Breast epithelium (tissue), 4 donors: Measurements from ENCODE around the gene SMAD7. TPM values are rescaled to one million over a fixed set of nuclear protein-coding genes. Genes with fewer than 3 reads are reported as not detected.

ENCODE experiments used
- DNase-seq, 2 donors: peaks; one replicate each; pipeline ENCODE4 v3.0.0-alpha.2; 2019; ENCODE audit warnings: low spot score in 2 of 2
- H3K27ac ChIP-seq, 2 donors: fragments of 200-600 bp; sonication (generic) in 1 of 2; one replicate each; pipeline ENCODE4 v1.5.1; 2016 to 2019; ENCODE audit warnings: mild to moderate bottlenecking in 1 of 2
- H3K27me3 ChIP-seq, 2 donors: fragments of 200-600 bp; sonication (generic) in 1 of 2; one replicate each; pipeline versions ENCODE4 v1.5.1 to v1.6.0; 2017 to 2019; ENCODE audit warnings: control low read depth in 1 of 2, mild to moderate bottlenecking in 1 of 2
- H3K36me3 ChIP-seq: fragments of 200-600 bp; one replicate; pipeline ENCODE4 v1.5.1; 2019
- H3K4me1 ChIP-seq, 2 donors: fragments of 200-600 bp; sonication (generic); one replicate each; pipeline ENCODE4 v1.5.1; 2016 to 2019; ENCODE audit warnings: control low read depth in 1 of 2
- H3K4me3 ChIP-seq, 3 donors: fragments of 200-600 bp; sonication (generic); 1 replicate in 2 of 3; 2 replicates in 1 of 3; pipeline ENCODE4 v1.5.1; 2016 to 2019; ENCODE audit warnings: mild to moderate bottlenecking in 3 of 3, moderate library complexity in 2 of 3
- H3K9me3 ChIP-seq, 2 donors: fragments of 200-600 bp; sonication (generic) in 1 of 2; one replicate each; pipeline ENCODE4 v1.5.1; 2016 to 2019; ENCODE audit warnings: control low read depth in 1 of 2
- CTCF ChIP-seq, 3 donors: fragments of 450-650 bp; IDR thresholded peaks; one replicate each; pipeline ENCODE4 v1.5.1; 2016 to 2017; ENCODE audit warnings: antibody characterized with exemption in 3 of 3, mild to moderate bottlenecking in 3 of 3, moderate library complexity in 3 of 3
- POLR2A ChIP-seq: fragments of 450-650 bp; IDR thresholded peaks from one replicate; pipeline ENCODE4 v1.6.1; 2016; ENCODE audit warnings: antibody characterized with exemption, mild to moderate bottlenecking, moderate library complexity
- POLR2AphosphoS5 ChIP-seq, 3 donors: sonication (generic); formaldehyde crosslinking; IDR thresholded peaks; one replicate each; pipeline ENCODE4 v1.6.1; 2017; ENCODE audit warnings: antibody characterized with exemption in 3 of 3
- intact Hi-C: fragments of 100-400 bp; cut with DNase I; formaldehyde crosslinking; loops from one replicate; pipeline ENCODE4 v1.15.1; 2023; ENCODE audit warnings: low total_unique reads
- total RNA-seq, 3 donors: library from RNA; depleted of rRNA; stranded (reverse); fragments of >200 nt; gene quantifications; one replicate each; pipeline ENCODE4 v1.1.0, GENCODE V29; 2016

Gene SMAD7
- total RNA-seq, 3 donors from 2014 or later, result 17.4 to 21.2 (median 20.6) TPM

DNA sequence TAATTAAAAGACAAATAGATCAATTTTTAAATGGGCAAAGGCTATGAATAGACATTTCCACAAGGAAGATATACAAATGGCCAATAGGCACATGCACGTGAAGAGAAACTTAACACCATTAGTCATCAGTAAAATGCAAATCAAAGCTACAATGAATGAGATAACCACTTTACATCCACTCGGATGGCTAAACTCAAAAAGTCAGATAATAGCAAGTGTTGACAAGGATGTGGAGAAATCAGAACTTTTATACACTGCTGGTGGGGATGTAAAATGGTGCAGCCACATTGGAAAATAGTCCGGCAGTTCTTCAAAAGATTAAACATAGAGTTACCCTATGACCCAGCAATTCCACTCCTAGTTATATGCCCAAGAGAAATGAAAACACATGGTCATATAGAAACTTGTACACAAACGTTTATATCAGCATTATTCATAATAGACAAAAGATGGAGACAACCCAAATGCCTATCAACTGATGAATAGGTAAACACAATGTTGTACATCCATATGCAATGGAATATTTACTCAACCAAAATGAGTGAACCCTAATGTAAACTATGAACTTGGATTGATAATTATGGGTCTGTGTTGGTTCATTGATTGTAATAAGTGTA, 51.1 kb downstream of the SMAD7 start:
- H3K36me3 ChIP-seq, result no peaks in the 10 kb centered on the region
- TF ChIP-seq POLR2A (no peak), POLR2AphosphoS5 (IDR thresholded peaks at IDR 0.05) (no peak), CTCF (IDR thresholded peaks at IDR 0.05) (no peak)
- no peaks in the 10 kb centered on the region for H3K27me3 ChIP-seq
- intact Hi-C loops, result no loop called here
- no peak overlapping the region for H3K27ac ChIP-seq
- H3K9me3 ChIP-seq, result peaks cover 2 to 4% of the 10 kb centered on the region in 2 donors
- H3K4me1 ChIP-seq, result peaks cover 0 to 8% of the 10 kb centered on the region in 2 donors
- DNase-seq, result no peak
- no peak overlapping the region for H3K4me3 ChIP-seq

DNA sequence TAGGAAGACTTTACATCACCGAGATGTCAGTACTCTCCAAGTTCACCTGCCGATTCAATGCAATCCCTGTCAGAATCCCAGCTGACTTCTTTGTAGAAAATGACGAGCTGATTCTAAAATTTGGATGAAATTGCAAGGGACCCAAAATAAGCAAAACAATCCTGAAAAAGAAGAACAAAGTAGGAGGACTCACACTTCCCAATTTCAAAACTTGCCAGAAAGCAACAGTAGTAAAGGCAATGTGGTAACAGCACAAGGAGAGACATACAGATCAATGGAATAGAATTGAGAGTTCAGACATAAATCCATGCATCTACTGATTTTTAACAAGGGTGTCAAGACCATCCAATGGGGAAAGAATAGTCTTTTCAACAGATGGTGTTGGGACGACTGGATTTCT, 52.2 kb downstream of the SMAD7 start:
- intact Hi-C loops, result no loop called here
- Histone ChIP-seq H3K4me3 (no peak overlapping the region), H3K27me3 (no peaks in the 10 kb centered on the region), H3K4me1 (peaks cover 0 to 8% of the 10 kb centered on the region in 2 donors), H3K36me3 (no peaks in the 10 kb centered on the region), H3K27ac (no peak overlapping the region), H3K9me3 (no peaks in the 10 kb centered on the region)
- no peak for TF ChIP-seq POLR2AphosphoS5 (IDR thresholded peaks at IDR 0.05)
- TF ChIP-seq CTCF (IDR thresholded peaks at IDR 0.05), result no peak
- no peak for TF ChIP-seq POLR2A
- no peak for DNase-seq

DNA sequence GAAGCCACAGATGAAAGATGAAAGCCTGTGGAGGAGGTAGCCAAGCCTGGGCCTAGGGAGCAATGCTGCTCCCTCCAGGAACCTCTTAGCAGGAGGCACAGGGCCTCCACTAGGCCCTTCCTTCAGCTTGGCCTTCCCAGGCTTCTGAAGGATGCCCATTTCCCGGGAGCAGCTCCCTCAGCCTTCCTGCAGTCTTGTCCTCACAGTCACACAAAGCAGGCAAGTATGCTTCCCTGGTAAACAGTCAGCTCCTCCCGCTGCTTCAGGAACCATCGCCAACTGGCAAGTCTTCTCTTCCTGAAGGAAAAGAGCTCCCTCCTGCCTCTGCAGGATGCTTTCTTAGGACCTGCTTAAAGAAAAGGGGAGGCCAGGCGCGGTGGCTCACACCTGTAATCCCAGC, 53.2 kb downstream of the SMAD7 start:
- TF ChIP-seq CTCF (IDR thresholded peaks at IDR 0.05) (no peak), POLR2A (no peak), POLR2AphosphoS5 (IDR thresholded peaks at IDR 0.05) (no peak)
- intact Hi-C loops, result no loop called here
- Histone ChIP-seq H3K27ac (no peak overlapping the region), H3K4me3 (no peak overlapping the region), H3K27me3 (no peaks in the 10 kb centered on the region), H3K9me3 (no peaks in the 10 kb centered on the region), H3K4me1 (peaks cover 0 to 8% of the 10 kb centered on the region in 2 donors), H3K36me3 (no peaks in the 10 kb centered on the region)
- no peak for DNase-seq

DNA sequence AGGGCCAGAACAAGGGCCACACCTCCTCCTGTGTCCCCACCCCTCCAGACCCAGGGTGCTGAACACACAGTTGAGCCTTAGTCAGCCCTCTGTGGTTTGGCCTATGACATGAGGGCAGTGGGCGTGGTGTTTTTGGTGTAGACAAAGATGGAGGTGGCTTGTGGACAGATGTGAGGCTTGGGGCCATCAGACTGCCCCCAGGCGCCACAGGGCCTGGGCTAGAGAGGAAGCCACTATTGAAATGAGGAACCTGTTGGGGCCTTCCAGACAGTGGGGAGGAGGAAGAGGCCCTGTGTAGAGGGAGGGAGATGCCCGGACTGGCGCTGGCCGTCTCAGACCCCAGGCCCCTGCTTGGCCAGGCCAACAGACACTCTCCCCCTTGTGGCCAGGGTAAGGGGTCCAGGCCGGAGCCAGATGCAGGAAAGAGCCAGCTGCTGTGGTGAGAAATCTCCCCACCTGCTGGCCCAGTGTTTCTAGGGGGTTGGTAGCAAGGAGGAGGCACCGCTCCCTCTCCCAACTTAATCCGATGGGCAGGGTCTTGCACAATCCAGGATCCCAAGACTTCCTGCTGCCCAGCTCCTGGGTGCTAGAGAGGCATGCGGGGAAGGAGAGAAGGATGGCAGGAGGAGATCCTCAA, 53.8 kb downstream of the SMAD7 start:
- Histone ChIP-seq H3K27me3 (no peaks in the 10 kb centered on the region), H3K27ac (no peak overlapping the region), H3K4me1 (peaks cover 0 to 6% of the 10 kb centered on the region in 2 donors), H3K4me3 (no peak overlapping the region), H3K9me3 (no peaks in the 10 kb centered on the region), H3K36me3 (no peaks in the 10 kb centered on the region)
- TF ChIP-seq POLR2AphosphoS5 (IDR thresholded peaks at IDR 0.05) (no peak), CTCF (IDR thresholded peaks at IDR 0.05) (no peak), POLR2A (no peak)
- intact Hi-C loops, result no loop called here
- DNase-seq, result peak in 1 of 2 donors; percentile 26

GRCh38 chr18:48896326-48896874, 54.4 kb downstream of the SMAD7 start:
- Histone ChIP-seq H3K4me1 (no peaks in the 10 kb centered on the region), H3K27me3 (no peaks in the 10 kb centered on the region), H3K27ac (no peak overlapping the region), H3K4me3 (no peak overlapping the region), H3K36me3 (no peaks in the 10 kb centered on the region), H3K9me3 (no peaks in the 10 kb centered on the region)
- TF ChIP-seq CTCF (IDR thresholded peaks at IDR 0.05) (no peak), POLR2AphosphoS5 (IDR thresholded peaks at IDR 0.05) (no peak), POLR2A (no peak)
- no peak for DNase-seq
- intact Hi-C loops, result no loop called here
